GM11168 (cell line): ENCODE results near the gene STAP2.

Experiments
- in situ Hi-C: fragments of 300-500 bp; cut with MboI; formaldehyde crosslinking; loops from one replicate; pipeline ENCODE4 v1.12.0; 2022; ENCODE audit warnings: low sequenced_read_pairs; ENCODE audit not compliant: unreplicated experiment

Gene STAP2

GRCh38 chr19:4338441-4339355, at the start of gene STAP2:
STAP2 (minus strand) TSS chr19:4338827; CDS start chr19:4338753, 74 bp downstream.
- in situ Hi-C loops, result no loop called here

- in situ Hi-C loops, result no loop called here
These were observed 47.6 kb upstream of the STAP2 start for GRCh38 chr19:4386041-4386782.

GRCh38 chr19:4385291-4386040, 46.8 kb upstream of the STAP2 start:
- in situ Hi-C loops, result no loop called here

- in situ Hi-C loops, result no loop called here
These were observed 41.7 kb upstream of the STAP2 start for GRCh38 chr19:4380254-4380727.

- in situ Hi-C loops, result no loop called here
These were observed 41.0 kb upstream of the STAP2 start for GRCh38 chr19:4379383-4380253.

- in situ Hi-C loops, result no loop called here
These were observed 40.3 kb upstream of the STAP2 start for GRCh38 chr19:4378886-4379285.

GRCh38 chr19:4376991-4377781, 38.6 kb upstream of the STAP2 start:
- in situ Hi-C loops, result no loop called here

GRCh38 chr19:4376671-4376990, 38.0 kb upstream of the STAP2 start:
- in situ Hi-C loops, result no loop called here

- in situ Hi-C loops, result no loop called here
These were observed 37.5 kb upstream of the STAP2 start for GRCh38 chr19:4376028-4376670.

- in situ Hi-C loops, result no loop called here
These were observed 36.8 kb upstream of the STAP2 start for GRCh38 chr19:4375164-4376027.

- in situ Hi-C loops, result no loop called here
These were observed 36.0 kb upstream of the STAP2 start for GRCh38 chr19:4374498-4375163.

GRCh38 chr19:4373601-4374497, 35.2 kb upstream of the STAP2 start:
- in situ Hi-C loops, result no loop called here

GRCh38 chr19:4373013-4373367, 34.4 kb upstream of the STAP2 start:
- in situ Hi-C loops, result no loop called here

- in situ Hi-C loops, result no loop called here
These were observed 33.8 kb upstream of the STAP2 start for GRCh38 chr19:4372165-4373012.
